ENCODE measurements around the gene HKDC1. TPM values are rescaled to one million over a fixed set of nuclear protein-coding genes. Genes with fewer than 3 reads are reported as not detected.

Gene HKDC1
- total and polyA plus RNA-seq, 10 of the 15 experiments (the other 5 are each of a cell fraction or from before 2014, with no cell fraction given): 0.04 to 0.34 (median 0.13) TPM; not detected in 5

DNA sequence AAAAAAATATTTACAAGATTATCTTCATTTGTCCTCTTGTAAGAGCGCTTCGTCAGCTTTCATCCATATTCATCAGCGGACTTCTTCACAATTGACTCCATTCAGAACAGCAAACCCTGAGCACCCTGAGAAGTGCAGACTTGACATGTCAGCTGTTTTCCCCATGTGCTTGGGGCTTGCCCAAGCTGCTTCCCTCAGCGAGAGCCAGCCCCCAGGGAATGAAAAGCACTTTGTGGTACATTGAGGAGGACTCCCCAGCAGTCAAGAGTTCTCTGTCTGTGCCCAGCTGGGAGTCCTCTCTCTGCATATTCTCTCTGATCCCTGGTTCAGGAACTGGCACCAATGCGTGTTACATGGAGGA is 22.7 kb downstream of the HKDC1 start:
- H3K9me3 ChIP-seq (replicated peaks; ENCODE audit: control insufficient read depth, insufficient read depth, low read length): no peaks in the 10 kb centered on the region
- CTCF ChIA-PET: interaction anchor here (1.0 to 2.3 kb wide), 5 partner anchors 97 to 175 kb away, joined by 3 to 19 read pairs (median 7); no protein-coding TSS in a partner anchor
- H3K4me3 ChIP-seq: no peak overlapping the region
- no peak for FAIRE-seq
- H3K27ac ChIP-seq (ENCODE audit: control insufficient read depth, insufficient read depth): no peak overlapping the region
- no peak overlapping the region for H3K9ac ChIP-seq (ENCODE audit: control insufficient read depth, insufficient read depth, low read length)
- H4K20me1 ChIP-seq (ENCODE audit: control insufficient read depth, insufficient read depth): no peaks in the 10 kb centered on the region
- no peaks in the 10 kb centered on the region for H3K4me1 ChIP-seq (ENCODE audit: control insufficient read depth, insufficient read depth, low read length)
- DNase-seq (ENCODE audit: low read depth, low spot score): no peak
- H3K36me3 ChIP-seq (ENCODE audit: control insufficient read depth in 2 of 2, insufficient read depth in 2 of 2, low read length in 1 of 2): no peaks in the 10 kb centered on the region
- no peaks in the 10 kb centered on the region for H3K79me2 ChIP-seq (ENCODE audit: control insufficient read depth, insufficient read depth, low read length)
- BruUV-seq (replicated peaks): no TSS peak
- POLR2A ChIA-PET: no interaction called here
- no peak for ATAC-seq
- 53% methylated on average over 5 of the region's 5 CpGs for WGBS (ENCODE audit: insufficient coverage, insufficient replicate concordance, low lambda C conversion rate, missing lambda C conversion rate)
- in situ Hi-C loops (cut with MboI): no loop called here
- intact Hi-C loops (cut with micrococcal nuclease; ENCODE audit: unreplicated experiment): no loop called here
- no peak overlapping the region for H3K4me2 ChIP-seq (ENCODE audit: control insufficient read depth, insufficient read depth)
- SMC1A ChIA-PET (ENCODE audit: uncharacterized antibody, unreplicated experiment): interaction anchor here (0.7 to 2.2 kb wide), 6 partner anchors 12 to 165 kb away, joined by 3 to 8 read pairs (median 5); no protein-coding TSS in a partner anchor
- H3K27me3 ChIP-seq (replicated peaks in 1 of 2; ENCODE audit: control insufficient read depth in 2 of 2, insufficient read depth in 2 of 2, low read length in 1 of 2): no peaks in the 10 kb centered on the region
- RAD21 ChIA-PET (ENCODE audit: unreplicated experiment): interaction anchor here (2.3 kb wide), 1 partner anchor 150 kb away, joined by 10 read pairs; no protein-coding TSS in a partner anchor
- no peak overlapping the region for H2AFZ ChIP-seq (ENCODE audit: control insufficient read depth, low read depth, low read length)
- TF ChIP-seq MAX (IDR thresholded peaks at IDR 0.05; ENCODE audit: low read depth, low read length) (no peak), HDGF (IDR thresholded peaks at IDR 0.05) (no peak), ZSCAN29 (IDR thresholded peaks at IDR 0.05) (no peak), CBFB (IDR thresholded peaks at IDR 0.05; ENCODE audit: low read depth) (no peak), HSF1 (IDR thresholded peaks at IDR 0.05; ENCODE audit: low read depth, low read length) (no peak), ZZZ3 (IDR thresholded peaks at IDR 0.05; ENCODE audit: control insufficient read depth, insufficient read length, low read depth) (no peak), SIN3A (IDR thresholded peaks at IDR 0.05; ENCODE audit: low read depth, low read length) (no peak), STAT1 (conservative IDR thresholded peaks at IDR 0.05) (no peak), NRF1 (conservative IDR thresholded peaks at IDR 0.05; ENCODE audit: low read depth, low read length) (no peak), PKNOX1 (IDR thresholded peaks at IDR 0.05) (no peak), NFXL1 (IDR thresholded peaks at IDR 0.05; ENCODE audit: borderline replicate concordance) (no peak), SRF (IDR thresholded peaks at IDR 0.05; ENCODE audit: low read depth in 2 of 2, low read length in 2 of 2) (no peak), ZNF274 (IDR thresholded peaks at IDR 0.05; ENCODE audit: insufficient read depth, insufficient read length) (no peak)
- TF ChIP-seq, protein P1, sequence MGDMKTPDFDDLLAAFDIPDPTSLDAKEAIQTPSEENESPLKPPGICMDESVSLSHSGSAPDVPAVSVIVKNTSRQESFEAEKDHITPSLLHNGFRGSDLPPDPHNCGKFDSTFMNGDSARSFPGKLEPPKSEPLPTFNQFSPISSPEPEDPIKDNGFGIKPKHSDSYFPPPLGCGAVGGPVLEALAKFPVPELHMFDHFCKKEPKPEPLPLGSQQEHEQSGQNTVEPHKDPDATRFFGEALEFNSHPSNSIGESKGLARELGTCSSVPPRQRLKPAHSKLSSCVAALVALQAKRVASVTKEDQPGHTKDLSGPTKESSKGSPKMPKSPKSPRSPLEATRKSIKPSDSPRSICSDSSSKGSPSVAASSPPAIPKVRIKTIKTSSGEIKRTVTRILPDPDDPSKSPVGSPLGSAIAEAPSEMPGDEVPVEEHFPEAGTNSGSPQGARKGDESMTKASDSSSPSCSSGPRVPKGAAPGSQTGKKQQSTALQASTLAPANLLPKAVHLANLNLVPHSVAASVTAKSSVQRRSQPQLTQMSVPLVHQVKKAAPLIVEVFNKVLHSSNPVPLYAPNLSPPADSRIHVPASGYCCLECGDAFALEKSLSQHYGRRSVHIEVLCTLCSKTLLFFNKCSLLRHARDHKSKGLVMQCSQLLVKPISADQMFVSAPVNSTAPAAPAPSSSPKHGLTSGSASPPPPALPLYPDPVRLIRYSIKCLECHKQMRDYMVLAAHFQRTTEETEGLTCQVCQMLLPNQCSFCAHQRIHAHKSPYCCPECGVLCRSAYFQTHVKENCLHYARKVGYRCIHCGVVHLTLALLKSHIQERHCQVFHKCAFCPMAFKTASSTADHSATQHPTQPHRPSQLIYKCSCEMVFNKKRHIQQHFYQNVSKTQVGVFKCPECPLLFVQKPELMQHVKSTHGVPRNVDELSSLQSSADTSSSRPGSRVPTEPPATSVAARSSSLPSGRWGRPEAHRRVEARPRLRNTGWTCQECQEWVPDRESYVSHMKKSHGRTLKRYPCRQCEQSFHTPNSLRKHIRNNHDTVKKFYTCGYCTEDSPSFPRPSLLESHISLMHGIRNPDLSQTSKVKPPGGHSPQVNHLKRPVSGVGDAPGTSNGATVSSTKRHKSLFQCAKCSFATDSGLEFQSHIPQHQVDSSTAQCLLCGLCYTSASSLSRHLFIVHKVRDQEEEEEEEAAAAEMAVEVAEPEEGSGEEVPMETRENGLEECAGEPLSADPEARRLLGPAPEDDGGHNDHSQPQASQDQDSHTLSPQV (IDR thresholded peaks at IDR 0.05): no peak
- TF ChIP-seq, protein P2, sequence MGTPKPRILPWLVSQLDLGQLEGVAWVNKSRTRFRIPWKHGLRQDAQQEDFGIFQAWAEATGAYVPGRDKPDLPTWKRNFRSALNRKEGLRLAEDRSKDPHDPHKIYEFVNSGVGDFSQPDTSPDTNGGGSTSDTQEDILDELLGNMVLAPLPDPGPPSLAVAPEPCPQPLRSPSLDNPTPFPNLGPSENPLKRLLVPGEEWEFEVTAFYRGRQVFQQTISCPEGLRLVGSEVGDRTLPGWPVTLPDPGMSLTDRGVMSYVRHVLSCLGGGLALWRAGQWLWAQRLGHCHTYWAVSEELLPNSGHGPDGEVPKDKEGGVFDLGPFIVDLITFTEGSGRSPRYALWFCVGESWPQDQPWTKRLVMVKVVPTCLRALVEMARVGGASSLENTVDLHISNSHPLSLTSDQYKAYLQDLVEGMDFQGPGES (IDR thresholded peaks at IDR 0.05): no peak
- TF ChIP-seq, protein P3, sequence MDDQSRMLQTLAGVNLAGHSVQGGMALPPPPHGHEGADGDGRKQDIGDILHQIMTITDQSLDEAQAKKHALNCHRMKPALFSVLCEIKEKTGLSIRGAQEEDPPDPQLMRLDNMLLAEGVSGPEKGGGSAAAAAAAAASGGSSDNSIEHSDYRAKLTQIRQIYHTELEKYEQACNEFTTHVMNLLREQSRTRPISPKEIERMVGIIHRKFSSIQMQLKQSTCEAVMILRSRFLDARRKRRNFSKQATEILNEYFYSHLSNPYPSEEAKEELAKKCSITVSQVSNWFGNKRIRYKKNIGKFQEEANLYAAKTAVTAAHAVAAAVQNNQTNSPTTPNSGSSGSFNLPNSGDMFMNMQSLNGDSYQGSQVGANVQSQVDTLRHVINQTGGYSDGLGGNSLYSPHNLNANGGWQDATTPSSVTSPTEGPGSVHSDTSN (IDR thresholded peaks at IDR 0.05; ENCODE audit: insufficient replicate concordance, low read depth, low read length): no peak

Measured in GM12878 (cell line).